Progenitor cell of endocrine pancreas (in vitro differentiated cells): ENCODE data around the gene RABEP1. TPM values are rescaled to one million over a fixed set of nuclear protein-coding genes. Genes with fewer than 3 reads are reported as not detected.

Experiments
- DNase-seq: peaks from one replicate; pipeline ENCODE4 v3.0.0; 2021; ENCODE audit warnings: low spot score; ENCODE audit not compliant: unreplicated experiment
- H3K27ac Mint-ChIP-seq: 2 replicates; pipeline ENCODE4 v1.8.0; 2021; ENCODE audit warnings: mild to moderate bottlenecking, moderate library complexity, mixed read lengths
- H3K27me3 Mint-ChIP-seq: 2 replicates; pipeline ENCODE4 v1.8.0; 2021; ENCODE audit warnings: mixed read lengths
- H3K36me3 Mint-ChIP-seq: 2 replicates; pipeline ENCODE4 v1.8.0; 2022; ENCODE audit warnings: mixed read lengths; ENCODE audit not compliant: insufficient read depth
- H3K4me1 Mint-ChIP-seq: 2 replicates; pipeline ENCODE4 v1.8.0; 2021; ENCODE audit warnings: low read depth, mixed read lengths
- H3K4me3 Mint-ChIP-seq: 2 replicates; pipeline ENCODE4 v1.8.0; 2021; ENCODE audit warnings: low read depth, mild to moderate bottlenecking, moderate library complexity, mixed read lengths
- H3K9me3 Mint-ChIP-seq: 2 replicates; pipeline ENCODE4 v1.8.0; 2021; ENCODE audit warnings: low read depth, mixed read lengths
- CTCF ChIP-seq: fragments of 200-600 bp; sonication (generic); IDR thresholded peaks from one replicate; pipeline ENCODE4 v1.5.0; 2021; ENCODE audit warnings: antibody characterized with exemption, mild to moderate bottlenecking; ENCODE audit not compliant: unreplicated experiment
- total RNA-seq: library from RNA; stranded (reverse); gene quantifications from 2 replicates; pipeline ENCODE4 v1.2.1, GENCODE V29; 2021

Gene RABEP1
- total RNA-seq, 1 donor from 2014 or later: 50.1 TPM

- no peak overlapping the region for H3K4me3 Mint-ChIP-seq
- peaks cover 3% of the 10 kb centered on the region for H3K9me3 Mint-ChIP-seq
- H3K4me1 Mint-ChIP-seq: peaks cover 9% of the 10 kb centered on the region
- no peak for DNase-seq
- peaks cover 6% of the 10 kb centered on the region for H3K36me3 Mint-ChIP-seq
- no peak overlapping the region for H3K27ac Mint-ChIP-seq
- no peaks in the 10 kb centered on the region for H3K27me3 Mint-ChIP-seq
- no peak for TF ChIP-seq CTCF
Observed at GRCh38 chr17:5297245-5297644, 15.2 kb downstream of the RABEP1 start.

- DNase-seq: no peak
- Mint-ChIP-seq H3K4me3 (no peak overlapping the region), H3K4me1 (peaks cover 9% of the 10 kb centered on the region), H3K36me3 (peaks cover 6% of the 10 kb centered on the region), H3K9me3 (peaks cover 3% of the 10 kb centered on the region), H3K27ac (no peak overlapping the region), H3K27me3 (no peaks in the 10 kb centered on the region)
- no peak for TF ChIP-seq CTCF
Observed at GRCh38 chr17:5299383-5299782, 17.3 kb downstream of the RABEP1 start.

GRCh38 chr17:5304636-5305035 lies 22.6 kb downstream of the RABEP1 start:
- peaks cover 2% of the 10 kb centered on the region for H3K36me3 Mint-ChIP-seq
- H3K9me3 Mint-ChIP-seq: peaks cover 3% of the 10 kb centered on the region
- H3K4me1 Mint-ChIP-seq: peaks cover 9% of the 10 kb centered on the region
- no peak for TF ChIP-seq CTCF
- no peaks in the 10 kb centered on the region for H3K27me3 Mint-ChIP-seq
- H3K27ac Mint-ChIP-seq: no peak overlapping the region
- no peak for DNase-seq
- no peak overlapping the region for H3K4me3 Mint-ChIP-seq

- Mint-ChIP-seq H3K27ac (no peak overlapping the region), H3K9me3 (no peaks in the 10 kb centered on the region), H3K36me3 (peaks cover 2% of the 10 kb centered on the region)
Observed at GRCh38 chr17:5309851-5310250, 27.8 kb downstream of the RABEP1 start.

GRCh38 chr17:5325851-5326250 lies 43.8 kb downstream of the RABEP1 start:
- TF ChIP-seq CTCF: no peak
- Mint-ChIP-seq H3K27ac (no peak overlapping the region), H3K36me3 (peaks cover 16% of the 10 kb centered on the region), H3K4me3 (no peak overlapping the region), H3K27me3 (no peaks in the 10 kb centered on the region), H3K4me1 (no peaks in the 10 kb centered on the region), H3K9me3 (peaks cover 10% of the 10 kb centered on the region)
- DNase-seq: no peak

More at GRCh38 chr17:5309851-5310250, 27.8 kb downstream of the RABEP1 start:
- Mint-ChIP-seq H3K4me1 (no peaks in the 10 kb centered on the region), H3K27me3 (no peaks in the 10 kb centered on the region), H3K4me3 (no peak overlapping the region)
- no peak for TF ChIP-seq CTCF
- no peak for DNase-seq
